NCI-H748 (cell line): ENCODE measurements around the gene CAPN8.

Source experiments
- DNase-seq: peaks from one replicate; lab custom pipeline; 2025; ENCODE audit not compliant: unreplicated experiment; lab: John Stamatoyannopoulos, UW

The CAPN8 gene

DNA sequence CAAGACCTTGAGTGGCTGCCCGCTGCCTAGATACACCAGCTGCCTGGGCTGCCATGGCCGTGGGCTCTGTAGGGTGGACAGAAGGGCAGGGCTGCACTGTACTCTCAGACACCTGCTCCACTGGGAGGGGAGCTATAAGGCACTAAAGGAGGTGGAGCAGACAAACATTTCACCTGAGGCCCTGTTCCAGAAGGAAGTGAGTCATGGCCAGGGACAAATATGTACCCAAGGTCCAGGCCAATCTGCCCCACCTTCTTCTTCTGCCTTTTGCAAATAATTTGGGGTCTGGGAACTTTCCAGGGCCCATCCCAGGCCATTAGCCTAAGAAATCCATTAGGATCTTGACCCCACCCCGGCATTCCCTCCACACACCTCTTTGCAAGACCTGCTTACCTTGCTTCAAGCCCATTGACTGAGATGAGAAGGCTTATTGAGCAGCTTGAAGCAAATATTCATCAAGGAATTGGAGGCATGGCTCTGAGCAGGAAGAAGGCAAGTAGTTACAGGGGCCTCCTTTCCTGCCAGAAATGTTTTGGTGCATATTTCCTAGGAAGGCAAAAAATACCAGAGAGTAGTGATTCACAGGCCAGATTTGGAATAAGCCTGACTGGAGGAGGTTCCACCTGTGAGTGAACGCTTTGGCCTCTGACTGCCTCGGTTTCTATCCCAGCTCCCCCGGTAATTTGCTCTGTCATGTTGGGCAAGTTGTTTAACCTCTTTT is at the start of gene CAPN8:
CAPN8 (minus strand) TSS at position 110 of the 721 bp plus-strand sequence; CDS start at position 55, 55 bp downstream.
- no peak for DNase-seq

GRCh38 chr1:223714849-223715603 is 49.5 kb upstream of the CAPN8 start:
- DNase-seq = no peak

DNA sequence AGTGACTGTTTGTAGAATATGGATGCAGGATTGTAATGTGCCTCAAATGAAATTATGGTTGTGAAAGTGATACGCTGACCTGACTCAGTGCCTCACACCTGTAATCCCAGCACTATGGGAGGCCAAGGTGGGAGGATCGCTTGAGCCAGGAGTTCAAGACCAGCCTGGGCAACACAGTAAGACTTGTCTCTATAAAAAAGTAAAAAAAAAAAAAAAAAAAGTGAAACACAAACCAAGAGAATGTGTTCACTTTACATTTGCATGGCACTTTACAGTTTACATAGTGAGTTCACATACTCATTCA is 48.9 kb upstream of the CAPN8 start:
- no peak for DNase-seq

DNA sequence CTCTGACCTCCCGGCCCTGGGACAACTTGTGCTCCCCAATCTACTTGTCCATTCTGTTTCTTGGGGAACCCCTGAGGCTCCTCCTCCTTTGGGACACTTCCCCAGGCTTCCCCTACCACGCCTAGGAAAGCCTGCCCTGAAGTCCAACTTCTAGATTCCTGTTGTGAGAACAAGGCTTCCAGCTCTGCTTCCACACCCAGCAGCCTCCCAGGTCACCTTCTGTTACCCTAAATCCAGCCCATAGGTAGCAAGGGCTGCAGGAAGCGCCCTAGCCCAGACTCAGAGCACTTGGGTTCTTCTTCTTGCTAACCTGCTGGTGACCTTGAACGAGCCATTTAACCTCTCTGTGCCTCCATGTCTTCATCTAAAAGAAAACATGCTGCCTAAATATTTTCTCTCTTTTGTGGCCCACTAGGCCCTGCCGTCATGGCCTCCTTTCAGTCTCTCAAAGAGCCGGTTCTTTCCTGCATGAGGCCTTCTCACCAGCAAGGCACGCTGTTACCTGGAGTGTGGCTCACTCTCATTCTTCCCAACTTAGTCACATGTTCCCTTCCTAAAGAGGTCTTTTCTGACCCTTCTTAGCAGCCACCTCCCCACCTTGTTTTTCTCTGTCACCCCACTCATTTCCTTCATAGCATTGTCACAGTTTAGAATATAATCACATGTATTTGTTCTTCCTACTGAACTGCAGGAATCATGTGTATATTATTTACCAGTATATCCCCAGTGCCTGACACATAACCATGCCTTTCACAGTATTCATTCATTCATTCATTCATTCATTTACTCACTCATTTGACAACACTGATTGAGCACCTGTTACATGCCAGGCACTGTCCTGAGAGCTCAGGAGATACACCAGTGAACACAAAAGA is 48.3 kb upstream of the CAPN8 start:
- DNase-seq = no peak

DNA sequence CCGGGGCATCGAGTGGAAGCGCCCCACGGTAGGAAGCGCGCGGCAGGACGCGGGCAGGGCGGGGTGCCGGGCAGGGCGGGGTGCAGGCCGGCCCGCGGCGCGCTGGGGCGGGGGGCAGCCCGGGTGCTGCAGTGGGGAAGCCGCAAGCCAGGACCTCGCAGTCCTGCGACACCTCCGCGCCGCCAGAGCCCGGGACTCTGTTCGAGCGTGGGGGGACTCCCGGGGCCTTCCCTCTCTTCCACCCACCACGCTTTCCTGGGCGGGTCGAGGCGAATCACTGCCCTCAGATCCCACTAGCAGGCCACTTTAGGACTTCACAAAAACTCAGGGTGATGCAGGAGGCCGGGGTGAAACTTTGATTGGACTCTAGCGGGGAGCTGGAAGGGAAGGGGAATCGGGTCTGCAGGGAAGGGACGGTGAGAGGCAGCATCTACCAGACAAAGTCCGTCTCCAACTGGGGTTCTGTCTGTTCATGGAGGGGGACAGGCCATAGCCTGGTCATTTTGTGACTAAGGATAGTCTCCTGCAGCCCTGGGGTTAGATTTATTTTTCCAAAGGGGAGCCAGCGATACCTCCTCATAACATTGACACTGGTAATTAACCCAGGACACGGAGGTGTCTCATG is 47.5 kb upstream of the CAPN8 start:
- peak; percentile 28 for DNase-seq

- DNase-seq = peak; percentile 65
Measured at GRCh38 chr1:223712194-223712849, 46.8 kb upstream of the CAPN8 start, which contains the start of gene CAPN2. CAPN2 (plus strand) TSS chr1:223712539; CDS start chr1:223712641, 102 bp downstream.

DNA sequence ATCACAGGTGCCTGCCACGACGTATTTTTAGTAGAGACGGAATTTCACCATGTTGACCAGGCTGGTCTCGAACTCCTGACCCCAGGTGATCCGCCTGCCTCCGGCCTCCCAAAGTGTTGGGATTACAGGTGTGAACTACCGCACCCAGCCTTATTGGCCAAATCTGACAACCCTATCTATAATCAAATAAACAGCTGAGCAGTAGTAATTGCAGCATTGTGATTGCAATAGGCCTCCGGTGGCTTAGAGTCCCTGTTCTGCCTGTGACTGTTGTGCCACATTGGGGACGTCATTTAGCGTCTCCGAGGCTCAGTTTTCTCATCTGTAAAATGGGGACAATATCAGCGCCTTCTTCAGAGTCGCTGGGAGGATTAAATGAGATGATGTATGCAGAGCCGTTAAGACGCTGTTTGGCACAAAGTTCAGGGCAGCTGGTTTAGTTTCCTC is 46.3 kb upstream of the CAPN8 start:
- DNase-seq = no peak

- no peak for DNase-seq
Measured at GRCh38 chr1:223711173-223711572, 45.7 kb upstream of the CAPN8 start.

DNA sequence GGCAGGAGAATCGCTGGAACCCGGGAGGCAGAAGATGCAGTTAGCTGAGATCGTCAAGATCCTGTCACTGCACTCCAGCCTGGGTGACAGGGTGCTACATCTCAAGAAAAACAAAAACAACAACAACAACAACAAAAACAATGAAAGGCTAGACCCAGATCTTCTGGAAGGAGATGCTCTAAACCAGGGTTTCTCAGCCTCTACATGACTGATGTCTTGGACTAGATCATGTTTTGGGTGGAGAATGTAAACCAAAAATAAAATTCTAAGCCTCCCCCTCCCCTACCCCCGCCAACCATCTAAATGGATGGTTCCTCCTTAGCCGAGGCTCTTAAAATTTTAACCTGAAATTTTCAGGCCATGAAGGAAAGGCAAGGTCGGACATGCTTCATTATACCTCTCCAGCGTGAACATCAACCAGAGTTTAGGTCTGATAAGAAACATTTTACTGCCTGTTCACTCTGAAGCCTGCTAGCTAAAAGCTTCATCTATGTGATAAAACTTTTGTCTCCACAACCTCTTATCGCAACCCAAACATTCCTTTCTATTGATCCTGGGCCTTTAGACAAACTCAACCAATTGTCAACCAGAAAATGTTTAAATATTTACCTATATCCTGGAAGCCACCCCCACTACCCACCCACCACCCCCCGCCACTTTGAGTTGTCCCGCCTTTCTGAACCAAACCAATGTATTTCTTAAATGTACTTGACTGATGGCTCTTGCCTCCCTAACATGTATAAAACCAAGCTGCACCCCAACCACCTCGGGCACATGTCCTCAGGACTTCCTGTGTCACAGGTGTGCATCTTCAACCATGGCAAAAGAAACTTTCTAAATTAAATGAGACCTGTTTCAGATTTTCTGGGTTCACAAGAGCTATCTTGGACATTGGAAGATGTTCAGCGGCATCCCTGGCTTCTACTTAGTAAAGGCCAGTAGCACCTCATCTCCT is 45.0 kb upstream of the CAPN8 start:
- DNase-seq = no peak

- DNase-seq = no peak
Measured at GRCh38 chr1:223709598-223709997, 44.1 kb upstream of the CAPN8 start.

- DNase-seq = no peak
Measured at GRCh38 chr1:223708651-223709268, 43.3 kb upstream of the CAPN8 start.

DNA sequence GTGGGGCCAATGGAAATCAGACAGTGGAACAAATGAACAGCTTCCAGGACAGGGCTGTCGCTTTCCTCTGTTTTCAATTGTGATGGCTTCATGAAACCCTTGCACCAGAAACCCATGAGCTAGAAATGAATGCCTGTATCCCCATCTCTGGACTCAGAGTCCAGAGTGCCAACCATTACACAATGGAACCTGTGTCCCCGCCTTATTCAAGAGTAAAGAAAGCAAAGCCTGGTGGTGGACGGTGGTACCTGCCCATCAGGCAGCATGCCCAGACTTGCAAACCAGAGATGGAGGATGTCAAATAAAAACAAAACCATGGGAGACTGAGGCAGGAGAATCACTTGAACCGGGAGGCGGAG is 42.5 kb upstream of the CAPN8 start:
- peak; percentile 48 for DNase-seq

DNA sequence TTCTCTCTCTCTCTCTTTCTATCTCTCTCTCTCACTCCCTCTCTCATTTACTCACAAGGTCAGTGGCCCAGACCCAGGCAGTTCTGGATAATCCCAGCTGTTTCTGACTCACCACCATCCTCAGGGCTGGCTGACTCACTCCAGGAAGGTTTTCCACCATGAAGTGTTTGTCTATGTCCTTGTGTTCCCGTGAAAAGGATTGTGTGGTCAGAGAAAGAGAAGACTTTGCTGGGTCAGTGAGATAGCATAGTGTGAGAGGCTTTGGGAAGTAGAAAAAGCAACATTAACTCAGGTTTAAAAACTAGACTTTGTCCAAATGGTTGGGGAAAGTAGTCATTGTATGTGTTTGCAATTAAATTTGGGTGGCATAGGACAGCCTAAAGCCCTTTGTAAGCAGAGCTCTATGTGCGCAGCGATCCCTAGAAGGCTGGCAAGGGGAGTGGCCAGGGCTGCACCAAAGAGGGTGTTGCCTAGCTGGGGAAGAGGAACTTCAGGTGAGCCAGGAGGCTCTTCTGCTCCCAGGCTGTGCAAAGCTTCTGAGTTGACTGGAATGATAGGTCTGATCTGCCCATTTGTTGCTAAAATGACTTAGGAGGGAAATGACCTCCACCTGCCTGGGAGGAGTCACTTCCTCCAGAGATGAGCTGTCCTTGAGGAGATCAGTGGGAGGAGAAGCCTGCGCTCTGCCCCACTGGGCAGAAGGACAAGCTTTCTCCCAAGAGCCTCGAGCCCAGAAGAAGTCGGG is 41.9 kb upstream of the CAPN8 start:
- DNase-seq = peak; percentile 44

DNA sequence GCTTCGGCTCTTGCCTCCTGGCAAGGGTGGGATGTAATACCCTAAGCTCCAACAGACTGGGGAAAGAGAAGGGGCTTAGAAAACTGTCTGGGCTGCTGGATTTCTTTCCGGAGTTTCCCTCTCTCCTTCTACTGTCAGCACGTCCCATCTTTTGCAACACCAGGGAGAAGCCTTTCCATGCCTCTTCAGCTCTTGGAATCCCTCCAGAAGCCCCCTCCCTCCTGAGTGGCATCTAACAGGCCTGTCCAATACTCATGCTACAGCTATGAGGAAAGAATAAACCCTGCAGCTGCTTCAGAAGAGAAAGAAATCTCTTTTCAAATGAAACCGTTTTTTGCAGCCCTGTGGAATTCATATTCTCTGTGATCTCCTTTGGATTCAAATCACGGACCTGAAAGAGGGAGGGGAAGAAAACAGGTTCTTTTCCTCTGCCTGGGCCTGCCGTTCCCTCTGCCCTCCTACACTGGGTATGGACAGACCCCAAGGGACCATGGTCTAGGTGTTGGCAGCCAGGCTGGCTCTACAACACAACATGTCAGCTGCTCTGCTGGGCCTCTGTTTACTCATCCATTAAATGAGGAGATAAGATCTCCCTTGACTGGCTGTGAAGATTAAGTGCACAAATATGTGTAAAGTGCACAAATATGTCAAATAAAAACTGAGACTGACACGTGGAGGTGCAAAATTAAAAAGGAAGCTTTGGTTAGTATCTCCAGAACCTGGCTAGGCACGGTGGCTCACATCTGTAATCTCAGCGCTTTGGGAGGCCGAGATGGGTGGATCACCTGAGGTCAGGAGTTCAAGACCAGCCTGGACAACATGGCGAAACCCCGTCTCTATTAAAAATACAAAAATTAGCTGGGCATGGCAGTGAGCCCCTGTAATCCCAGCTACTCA is 40.8 kb upstream of the CAPN8 start:
- DNase-seq = peak; percentile 33

- DNase-seq = no peak
Measured at GRCh38 chr1:223704921-223705878, 39.7 kb upstream of the CAPN8 start.

DNA sequence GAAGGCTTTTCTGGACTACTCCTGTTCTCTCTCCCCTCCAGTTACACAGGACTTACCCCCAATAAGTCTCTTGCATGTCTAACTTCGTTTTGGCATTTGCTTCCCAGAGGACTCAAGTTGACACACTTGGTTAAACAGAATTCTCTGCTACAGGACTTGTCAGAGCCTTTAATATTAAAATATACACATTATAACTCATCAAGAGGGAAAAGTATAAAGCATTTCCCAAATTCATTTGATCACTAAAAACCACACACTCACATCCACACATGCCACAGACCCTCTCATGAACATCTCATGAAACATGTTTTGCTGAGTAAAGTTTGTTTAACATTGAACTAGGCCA is 38.1 kb upstream of the CAPN8 start:
- no peak for DNase-seq
